Measurements from ENCODE around the gene UCHL5. TPM values are rescaled to one million over a fixed set of nuclear protein-coding genes. Genes with fewer than 3 reads are reported as not detected.

UCHL5 gene
- total RNA-seq (10 to 100 TPM; 15.5 to 18.9 TPM), total RNA-seq (25.7 to 28.4 reads per million in 2 donors)

- H3K27me3 Mint-ChIP-seq = no peaks in the 10 kb centered on the region
- DNase-seq (peak; percentile 83 to 92 (median 87)), ATAC-seq (peak; percentile 97)
- H3K9me3 ChIP-seq (ENCODE audit: control insufficient read depth, low read length, poor library complexity, severe bottlenecking) = no peaks in the 10 kb centered on the region
- peaks cover 4% of the 10 kb centered on the region for H3K36me3 Mint-ChIP-seq (ENCODE audit: low read depth)
- H3K4me3 Mint-ChIP-seq = peak within 1 kb of the TSS; percentile 99
- H3K4me1 Mint-ChIP-seq = peaks cover 49% of the 10 kb centered on the region
- peak within 1 kb of the TSS; percentile 98 for H3K27ac Mint-ChIP-seq
Observed at GRCh38 chr1:193059282-193060114, at the start of gene UCHL5, which contains the start of gene RO60. Gene UCHL5, minus strand, starts transcription at chr1:193059360. Its CDS starts 100 bp downstream, at chr1:193059260. Gene RO60, plus strand, starts transcription at chr1:193059612. Its CDS starts 9,443 bp downstream, at chr1:193069055.

- ATAC-seq (no peak), DNase-seq (no peak)
- H3K9me3 ChIP-seq (ENCODE audit: control insufficient read depth, low read length, poor library complexity, severe bottlenecking) = no peaks in the 10 kb centered on the region
- no peak overlapping the region for H3K27ac Mint-ChIP-seq
- no peak overlapping the region for H3K4me3 Mint-ChIP-seq
- peaks cover 10% of the 10 kb centered on the region for H3K4me1 Mint-ChIP-seq
- no peaks in the 10 kb centered on the region for H3K27me3 Mint-ChIP-seq
- peaks cover 2% of the 10 kb centered on the region for H3K36me3 Mint-ChIP-seq (ENCODE audit: low read depth)
Observed at GRCh38 chr1:193108471-193108870, 49.3 kb upstream of the UCHL5 start.

GRCh38 chr1:193105821-193106177 is 46.6 kb upstream of the UCHL5 start:
- ATAC-seq (no peak), DNase-seq (no peak)
- no peaks in the 10 kb centered on the region for H3K27me3 Mint-ChIP-seq
- H3K27ac Mint-ChIP-seq = peak overlapping the region; percentile 54
- no peaks in the 10 kb centered on the region for H3K9me3 ChIP-seq (ENCODE audit: control insufficient read depth, low read length, poor library complexity, severe bottlenecking)
- H3K36me3 Mint-ChIP-seq (ENCODE audit: low read depth) = peaks cover 2% of the 10 kb centered on the region
- H3K4me3 Mint-ChIP-seq = peak overlapping the region; percentile 92
- peaks cover 15% of the 10 kb centered on the region for H3K4me1 Mint-ChIP-seq

- H3K4me3 Mint-ChIP-seq = peak within 1 kb of the TSS; percentile 92
- no peaks in the 10 kb centered on the region for H3K27me3 Mint-ChIP-seq
- peaks cover 15% of the 10 kb centered on the region for H3K4me1 Mint-ChIP-seq
- peaks cover 2% of the 10 kb centered on the region for H3K36me3 Mint-ChIP-seq (ENCODE audit: low read depth)
- H3K27ac Mint-ChIP-seq = peak within 1 kb of the TSS; percentile 54
- H3K9me3 ChIP-seq (ENCODE audit: control insufficient read depth, low read length, poor library complexity, severe bottlenecking) = no peaks in the 10 kb centered on the region
- DNase-seq (peak; percentile 27 to 50 (median 48)), ATAC-seq (peak; percentile 94)
Observed at GRCh38 chr1:193104907-193105820, 46.0 kb upstream of the UCHL5 start, which contains the start of gene GLRX2. Gene GLRX2, minus strand, starts transcription at chr1:193105414. Its CDS starts 32 bp downstream, at chr1:193105382.

- H3K36me3 Mint-ChIP-seq (ENCODE audit: low read depth) = peaks cover 2% of the 10 kb centered on the region
- no peaks in the 10 kb centered on the region for H3K27me3 Mint-ChIP-seq
- DNase-seq (peak in 2 of 3 donors; percentile 10 to 20), ATAC-seq (peak; percentile 42)
- peak overlapping the region; percentile 92 for H3K4me3 Mint-ChIP-seq
- H3K4me1 Mint-ChIP-seq = peaks cover 15% of the 10 kb centered on the region
- peak overlapping the region; percentile 39 for H3K27ac Mint-ChIP-seq
- no peaks in the 10 kb centered on the region for H3K9me3 ChIP-seq (ENCODE audit: control insufficient read depth, low read length, poor library complexity, severe bottlenecking)
Observed at GRCh38 chr1:193104502-193104906, 45.3 kb upstream of the UCHL5 start.

GRCh38 chr1:193103759-193104501 is 44.8 kb upstream of the UCHL5 start:
- ATAC-seq (no peak), DNase-seq (no peak)
- peak overlapping the region; percentile 39 for H3K27ac Mint-ChIP-seq
- H3K36me3 Mint-ChIP-seq (ENCODE audit: low read depth) = peaks cover 2% of the 10 kb centered on the region
- H3K4me1 Mint-ChIP-seq = peaks cover 15% of the 10 kb centered on the region
- no peaks in the 10 kb centered on the region for H3K27me3 Mint-ChIP-seq
- no peaks in the 10 kb centered on the region for H3K9me3 ChIP-seq (ENCODE audit: control insufficient read depth, low read length, poor library complexity, severe bottlenecking)
- H3K4me3 Mint-ChIP-seq = peak overlapping the region; percentile 92

- peaks cover 15% of the 10 kb centered on the region for H3K4me1 Mint-ChIP-seq
- H3K4me3 Mint-ChIP-seq = peak overlapping the region; percentile 63
- H3K27ac Mint-ChIP-seq = no peak overlapping the region
- no peaks in the 10 kb centered on the region for H3K36me3 Mint-ChIP-seq (ENCODE audit: low read depth)
- DNase-seq = no peak
- no peaks in the 10 kb centered on the region for H3K27me3 Mint-ChIP-seq
- ATAC-seq = no peak
- no peaks in the 10 kb centered on the region for H3K9me3 ChIP-seq (ENCODE audit: control insufficient read depth, low read length, poor library complexity, severe bottlenecking)
Observed at GRCh38 chr1:193102662-193103061, 43.5 kb upstream of the UCHL5 start.

GRCh38 chr1:193094112-193094511 is 35.0 kb upstream of the UCHL5 start:
- peaks cover 2% of the 10 kb centered on the region for H3K4me1 Mint-ChIP-seq
- H3K27me3 Mint-ChIP-seq = no peaks in the 10 kb centered on the region
- no peak overlapping the region for H3K4me3 Mint-ChIP-seq
- DNase-seq = no peak
- no peaks in the 10 kb centered on the region for H3K9me3 ChIP-seq (ENCODE audit: control insufficient read depth, low read length, poor library complexity, severe bottlenecking)
- no peak overlapping the region for H3K27ac Mint-ChIP-seq
- ATAC-seq = no peak
- no peaks in the 10 kb centered on the region for H3K36me3 Mint-ChIP-seq (ENCODE audit: low read depth)

GRCh38 chr1:193090865-193091264 is 31.7 kb upstream of the UCHL5 start:
- H3K36me3 Mint-ChIP-seq (ENCODE audit: low read depth) = no peaks in the 10 kb centered on the region
- H3K27me3 Mint-ChIP-seq = no peaks in the 10 kb centered on the region
- no peak for DNase-seq
- no peak for ATAC-seq
- H3K4me1 Mint-ChIP-seq = peaks cover 2% of the 10 kb centered on the region
- no peaks in the 10 kb centered on the region for H3K9me3 ChIP-seq (ENCODE audit: control insufficient read depth, low read length, poor library complexity, severe bottlenecking)
- H3K27ac Mint-ChIP-seq = no peak overlapping the region
- no peak overlapping the region for H3K4me3 Mint-ChIP-seq

GRCh38 chr1:193087893-193088292 is 28.7 kb upstream of the UCHL5 start:
- peak overlapping the region; percentile 68 for H3K27ac Mint-ChIP-seq
- no peaks in the 10 kb centered on the region for H3K4me1 Mint-ChIP-seq
- H3K4me3 Mint-ChIP-seq = no peak overlapping the region
- ATAC-seq (no peak), DNase-seq (no peak)
- no peaks in the 10 kb centered on the region for H3K27me3 Mint-ChIP-seq
- H3K36me3 Mint-ChIP-seq (ENCODE audit: low read depth) = peaks cover 3% of the 10 kb centered on the region
- H3K9me3 ChIP-seq (ENCODE audit: control insufficient read depth, low read length, poor library complexity, severe bottlenecking) = no peaks in the 10 kb centered on the region

GRCh38 chr1:193086342-193086741 is 27.2 kb upstream of the UCHL5 start:
- no peaks in the 10 kb centered on the region for H3K27me3 Mint-ChIP-seq
- no peak overlapping the region for H3K4me3 Mint-ChIP-seq
- DNase-seq = no peak
- no peaks in the 10 kb centered on the region for H3K4me1 Mint-ChIP-seq
- H3K36me3 Mint-ChIP-seq (ENCODE audit: low read depth) = peaks cover 3% of the 10 kb centered on the region
- no peak for ATAC-seq
- no peak overlapping the region for H3K27ac Mint-ChIP-seq
- no peaks in the 10 kb centered on the region for H3K9me3 ChIP-seq (ENCODE audit: control insufficient read depth, low read length, poor library complexity, severe bottlenecking)

GRCh38 chr1:193085263-193085662 is 26.1 kb upstream of the UCHL5 start:
- H3K9me3 ChIP-seq (ENCODE audit: control insufficient read depth, low read length, poor library complexity, severe bottlenecking) = no peaks in the 10 kb centered on the region
- DNase-seq = no peak
- Mint-ChIP-seq H3K4me3 (no peak overlapping the region), H3K36me3 (ENCODE audit: low read depth) (peaks cover 3% of the 10 kb centered on the region), H3K27me3 (no peaks in the 10 kb centered on the region), H3K27ac (no peak overlapping the region), H3K4me1 (no peaks in the 10 kb centered on the region)
- no peak for ATAC-seq

Measured in T-helper 17 cell (primary cell).